ENCODE results near the gene MAP1S.

DNA sequence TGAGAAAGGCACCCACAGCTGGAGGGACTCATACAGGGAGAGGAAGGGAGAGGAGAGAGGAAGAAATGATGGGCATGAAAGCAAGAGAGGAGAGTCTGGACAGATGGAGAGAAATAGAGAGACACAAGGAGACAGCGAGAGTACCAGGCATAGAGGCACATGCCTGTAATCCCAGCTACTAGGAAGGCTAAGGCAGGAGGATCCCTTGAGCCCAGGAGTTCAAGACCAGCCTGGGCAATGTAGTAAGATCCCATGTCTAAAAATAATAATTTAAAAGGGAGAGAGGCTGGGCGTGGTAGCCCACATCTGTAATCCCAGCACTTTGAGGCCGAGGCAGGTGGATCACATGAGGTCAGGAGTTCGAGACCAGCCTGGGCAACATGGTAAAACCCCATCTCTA is 40.4 kb upstream of the MAP1S start:
- TF ChIP-seq EZH2phosphoT487 (IDR thresholded peaks at IDR 0.05; ENCODE audit: low read depth, severe bottlenecking, unreplicated experiment) = no peak
- TF ChIP-seq CTCF (IDR thresholded peaks at IDR 0.05; ENCODE audit: poor library complexity) = no peak
- no peak for TF ChIP-seq EZH2 (IDR thresholded peaks at IDR 0.05; ENCODE audit: borderline replicate concordance)
